ENCODE measurements around the gene GIPC1.

GRCh38 chr19:14526423-14526822 is 30.5 kb upstream of the GIPC1 start:
- TF ChIP-seq EP300 (IDR thresholded peaks at IDR 0.05) (no peak), CTCF (IDR thresholded peaks at IDR 0.05) (no peak)

Measured in ovary (tissue), 3 donors.